HepG2 (cell line): Measurements from ENCODE around the gene CADPS.

Experiments used
- E2F5 ChIP-seq: sonication (generic); formaldehyde crosslinking; conservative IDR thresholded peaks from 2 replicates; pipeline ENCODE4 v1.4.0; 2020; ENCODE audit warnings: missing genetic modification reagents
- HDAC6 ChIP-seq: fragments of 200-600 bp; sonication (generic); IDR thresholded peaks from 2 replicates; pipeline ENCODE4 v1.7.0; 2017; ENCODE audit warnings: mild to moderate bottlenecking, antibody characterized with exemption, low read length, low read depth
- HNF4G ChIP-seq, 2 experiments: sonication (generic) in 1 of 2; formaldehyde crosslinking in 1 of 2; IDR thresholded peaks; 2 replicates each; pipeline versions ENCODE4 v1.4.0 to v1.6.1; 2011 to 2020; ENCODE audit warnings: borderline replicate concordance in 2 of 2, low read depth in 2 of 2, mild to moderate bottlenecking in 2 of 2, low read length in 1 of 2, missing genetic modification reagents in 1 of 2, moderate library complexity in 1 of 2
- POLR2A ChIP-seq, 2 experiments: IDR thresholded peaks; 2 replicates each; pipeline ENCODE4 v1.6.1; 2011; ENCODE audit warnings: low read depth in 2 of 2, low read length in 2 of 2, mild to moderate bottlenecking in 1 of 2, moderate library complexity in 1 of 2; ENCODE audit not compliant: insufficient read depth in 1 of 2
- SALL2 ChIP-seq: sonication (generic); formaldehyde crosslinking; IDR thresholded peaks from 2 replicates; pipeline ENCODE4 v1.8.1; 2023; ENCODE audit warnings: mild to moderate bottlenecking, missing genetic modification reagents, inconsistent platforms

GRCh38 chr3:62365391-62366125 lies 509.7 kb downstream of the CADPS start:
- no peak for TF ChIP-seq HNF4G (IDR thresholded peaks at IDR 0.05; ENCODE audit: borderline replicate concordance, low read depth, low read length)
- TF ChIP-seq HNF4G (CRISPR knock-in tag; IDR thresholded peaks at IDR 0.05; ENCODE audit: borderline replicate concordance, low read depth): no peak
- no peak for TF ChIP-seq POLR2A (IDR thresholded peaks at IDR 0.05; ENCODE audit: insufficient read depth in 1 of 2, low read depth in 2 of 2, low read length in 2 of 2)
- no peak for TF ChIP-seq E2F5 (CRISPR knock-in tag)
- TF ChIP-seq SALL2: no peak
- no peak for TF ChIP-seq HDAC6
